Measurements from ENCODE around the gene RNASEL.

- TF ChIP-seq ZBTB33 (IDR thresholded peaks at IDR 0.05; ENCODE audit: borderline replicate concordance, low read depth) (no peak), CTCF (IDR thresholded peaks at IDR 0.05) (no peak), RXRA (IDR thresholded peaks at IDR 0.05; ENCODE audit: borderline replicate concordance, low read depth) (no peak), CHD2 (IDR thresholded peaks at IDR 0.05; ENCODE audit: low read length, partially characterized antibody) (no peak), SIN3A (IDR thresholded peaks at IDR 0.05; ENCODE audit: borderline replicate concordance, low read depth, low read length) (no peak), POLR2AphosphoS5 (IDR thresholded peaks at IDR 0.05; ENCODE audit: low read depth, low read length) (no peak), ELF1 (IDR thresholded peaks at IDR 0.05) (no peak), MEF2A (IDR thresholded peaks at IDR 0.05; ENCODE audit: borderline replicate concordance, low read depth) (no peak)
- TF ChIP-seq, protein P1, sequence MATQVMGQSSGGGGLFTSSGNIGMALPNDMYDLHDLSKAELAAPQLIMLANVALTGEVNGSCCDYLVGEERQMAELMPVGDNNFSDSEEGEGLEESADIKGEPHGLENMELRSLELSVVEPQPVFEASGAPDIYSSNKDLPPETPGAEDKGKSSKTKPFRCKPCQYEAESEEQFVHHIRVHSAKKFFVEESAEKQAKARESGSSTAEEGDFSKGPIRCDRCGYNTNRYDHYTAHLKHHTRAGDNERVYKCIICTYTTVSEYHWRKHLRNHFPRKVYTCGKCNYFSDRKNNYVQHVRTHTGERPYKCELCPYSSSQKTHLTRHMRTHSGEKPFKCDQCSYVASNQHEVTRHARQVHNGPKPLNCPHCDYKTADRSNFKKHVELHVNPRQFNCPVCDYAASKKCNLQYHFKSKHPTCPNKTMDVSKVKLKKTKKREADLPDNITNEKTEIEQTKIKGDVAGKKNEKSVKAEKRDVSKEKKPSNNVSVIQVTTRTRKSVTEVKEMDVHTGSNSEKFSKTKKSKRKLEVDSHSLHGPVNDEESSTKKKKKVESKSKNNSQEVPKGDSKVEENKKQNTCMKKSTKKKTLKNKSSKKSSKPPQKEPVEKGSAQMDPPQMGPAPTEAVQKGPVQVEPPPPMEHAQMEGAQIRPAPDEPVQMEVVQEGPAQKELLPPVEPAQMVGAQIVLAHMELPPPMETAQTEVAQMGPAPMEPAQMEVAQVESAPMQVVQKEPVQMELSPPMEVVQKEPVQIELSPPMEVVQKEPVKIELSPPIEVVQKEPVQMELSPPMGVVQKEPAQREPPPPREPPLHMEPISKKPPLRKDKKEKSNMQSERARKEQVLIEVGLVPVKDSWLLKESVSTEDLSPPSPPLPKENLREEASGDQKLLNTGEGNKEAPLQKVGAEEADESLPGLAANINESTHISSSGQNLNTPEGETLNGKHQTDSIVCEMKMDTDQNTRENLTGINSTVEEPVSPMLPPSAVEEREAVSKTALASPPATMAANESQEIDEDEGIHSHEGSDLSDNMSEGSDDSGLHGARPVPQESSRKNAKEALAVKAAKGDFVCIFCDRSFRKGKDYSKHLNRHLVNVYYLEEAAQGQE (IDR thresholded peaks at IDR 0.05; ENCODE audit: low read depth, low read length): no peak
Measured at GRCh38 chr1:182624577-182624976, 35.5 kb upstream of the RNASEL start.
